WTC11 (cell line): ENCODE measurements around the gene POTEH.
"Not testable (repeated sequence)": the region's sequence is repeated elsewhere in the genome, so short reads cannot be mapped to it uniquely, and the experiment has no call there.

Experiments
- ATF3 ChIP-seq: sonication (generic); formaldehyde crosslinking; conservative IDR thresholded peaks from 2 replicates; pipeline ENCODE4 v1.8.1; 2022; ENCODE audit warnings: mild to moderate bottlenecking, missing genetic modification reagents
- CTCF ChIP-seq: fragments of 200-600 bp; IDR thresholded peaks from 2 replicates; pipeline ENCODE4 v1.8.0; 2022; ENCODE audit warnings: antibody characterized with exemption
- E2F4 ChIP-seq: sonication (generic); formaldehyde crosslinking; IDR thresholded peaks from 2 replicates; pipeline ENCODE4 v1.8.1; 2022; ENCODE audit warnings: low read depth, mild to moderate bottlenecking, moderate library complexity, missing genetic modification reagents, borderline replicate concordance
- PREB ChIP-seq: sonication (generic); formaldehyde crosslinking; IDR thresholded peaks from 2 replicates; pipeline ENCODE4 v1.8.1; 2022; ENCODE audit warnings: mild to moderate bottlenecking, missing genetic modification reagents, moderate library complexity, borderline replicate concordance
- USF2 ChIP-seq: sonication (generic); formaldehyde crosslinking; IDR thresholded peaks from 2 replicates; pipeline ENCODE4 v1.8.1; 2023; ENCODE audit warnings: mild to moderate bottlenecking, missing genetic modification reagents, moderate library complexity
- ZBTB43 ChIP-seq: sonication (generic); formaldehyde crosslinking; IDR thresholded peaks from 2 replicates; pipeline ENCODE4 v1.8.1; 2023; ENCODE audit warnings: mild to moderate bottlenecking, missing genetic modification reagents
- ZNF396 ChIP-seq: fragments of 250-450 bp; sonication (Bioruptor Pico); IDR thresholded peaks from 2 replicates; pipeline ENCODE4 v1.8.0; 2021; ENCODE audit warnings: mild to moderate bottlenecking, moderate library complexity, borderline replicate concordance

GRCh38 chr22:15749181-15749970, 59.5 kb downstream of the POTEH start:
- TF ChIP-seq CTCF; PREB (CRISPR knock-in tag); E2F4 (CRISPR knock-in tag); USF2 (CRISPR knock-in tag); ATF3 (CRISPR knock-in tag); ZNF396; ZBTB43 (CRISPR knock-in tag): not testable (repeated sequence)
